Kidney epithelial cell (primary cell): ENCODE measurements around the gene KMT2B. TPM values are rescaled to one million over a fixed set of nuclear protein-coding genes. Genes with fewer than 3 reads are reported as not detected.

Experiments
- DNase-seq: peaks from one replicate; pipeline ENCODE4 v3.0.0-alpha.2; 2010; ENCODE audit warnings: low read depth
- H3K27me3 ChIP-seq: 2 replicates; pipeline ENCODE4 v1.6.0; 2011; ENCODE audit warnings: low read length; ENCODE audit not compliant: control insufficient read depth, insufficient read depth
- H3K36me3 ChIP-seq: 2 replicates; pipeline ENCODE4 v1.5.1; 2011; ENCODE audit warnings: low read length; ENCODE audit not compliant: control insufficient read depth, insufficient read depth
- H3K4me3 ChIP-seq: 2 replicates; pipeline ENCODE4 v1.5.1; 2011; ENCODE audit warnings: low read depth, mild to moderate bottlenecking, control low read depth, low read length
- total RNA-seq: library from RNA; depleted of rRNA; stranded (reverse); fragments of >200 nt; gene quantifications from 2 replicates; pipeline ENCODE4 v1.2.3, GENCODE V29; 2015
- TF ChIP-seq, protein P1 (sequence below): IDR thresholded peaks from 2 replicates; pipeline ENCODE4 v1.5.1; 2011; ENCODE audit warnings: mild to moderate bottlenecking, moderate library complexity, low read length, control low read depth, inconsistent platforms; ENCODE audit not compliant: insufficient read depth, poor library complexity, severe bottlenecking

The KMT2B gene
- total RNA-seq, 1 donor from 2014 or later = 18.4 TPM

DNA sequence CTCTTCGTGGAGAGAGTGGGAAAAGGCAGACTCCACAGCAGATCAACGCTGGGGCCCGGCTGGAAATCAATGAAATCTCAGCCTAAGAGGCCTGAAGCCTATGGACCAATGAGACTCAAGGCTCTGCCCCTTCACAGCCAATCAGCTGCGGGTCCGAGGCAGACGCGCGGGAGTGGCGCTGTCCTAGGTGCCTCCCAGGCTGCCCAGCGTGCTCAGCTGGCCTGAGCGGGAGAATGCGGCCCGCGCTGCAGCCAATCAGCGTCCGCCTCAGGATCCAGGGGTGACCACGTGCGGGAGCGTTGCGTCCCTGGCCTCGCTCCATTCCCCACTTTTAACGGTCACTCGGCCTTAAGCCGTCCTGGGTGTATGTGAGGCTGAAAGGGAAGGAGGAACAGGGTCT is 13.6 kb upstream of the KMT2B start, which contains the start of gene ZBTB32:
Gene ZBTB32 (plus strand): TSS at position 341 of the 400 bp plus-strand sequence. CDS start 10,069 bp downstream, outside the sequence.
- DNase-seq = no peak
- Histone ChIP-seq H3K27me3 (peaks cover 4% of the 10 kb centered on the region), H3K36me3 (no peaks in the 10 kb centered on the region), H3K4me3 (no peak within 1 kb of the TSS)
- TF ChIP-seq, protein P1, sequence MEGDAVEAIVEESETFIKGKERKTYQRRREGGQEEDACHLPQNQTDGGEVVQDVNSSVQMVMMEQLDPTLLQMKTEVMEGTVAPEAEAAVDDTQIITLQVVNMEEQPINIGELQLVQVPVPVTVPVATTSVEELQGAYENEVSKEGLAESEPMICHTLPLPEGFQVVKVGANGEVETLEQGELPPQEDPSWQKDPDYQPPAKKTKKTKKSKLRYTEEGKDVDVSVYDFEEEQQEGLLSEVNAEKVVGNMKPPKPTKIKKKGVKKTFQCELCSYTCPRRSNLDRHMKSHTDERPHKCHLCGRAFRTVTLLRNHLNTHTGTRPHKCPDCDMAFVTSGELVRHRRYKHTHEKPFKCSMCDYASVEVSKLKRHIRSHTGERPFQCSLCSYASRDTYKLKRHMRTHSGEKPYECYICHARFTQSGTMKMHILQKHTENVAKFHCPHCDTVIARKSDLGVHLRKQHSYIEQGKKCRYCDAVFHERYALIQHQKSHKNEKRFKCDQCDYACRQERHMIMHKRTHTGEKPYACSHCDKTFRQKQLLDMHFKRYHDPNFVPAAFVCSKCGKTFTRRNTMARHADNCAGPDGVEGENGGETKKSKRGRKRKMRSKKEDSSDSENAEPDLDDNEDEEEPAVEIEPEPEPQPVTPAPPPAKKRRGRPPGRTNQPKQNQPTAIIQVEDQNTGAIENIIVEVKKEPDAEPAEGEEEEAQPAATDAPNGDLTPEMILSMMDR = no peak

DNA sequence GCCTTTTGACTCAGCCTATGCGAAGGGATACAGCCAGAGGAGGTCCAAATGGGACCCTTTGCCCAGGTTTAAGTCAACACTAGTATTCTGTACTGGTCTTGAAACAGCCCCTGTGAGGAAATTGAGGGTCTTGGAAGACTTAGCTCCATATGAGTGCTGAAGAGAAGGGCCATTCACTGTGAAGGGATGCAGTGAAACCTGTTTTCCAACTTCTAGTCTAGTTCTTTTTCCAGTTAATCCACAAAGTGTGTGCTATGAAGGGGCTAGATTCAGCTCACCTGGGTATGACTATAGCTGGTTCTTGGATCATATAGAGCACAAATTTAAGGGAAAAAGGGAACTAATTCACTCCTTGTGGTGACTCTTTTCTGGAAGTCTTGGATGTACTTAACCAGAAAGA is 9.4 kb upstream of the KMT2B start:
- Histone ChIP-seq H3K36me3 (no peaks in the 10 kb centered on the region), H3K27me3 (peaks cover 4% of the 10 kb centered on the region), H3K4me3 (no peak overlapping the region)
- TF ChIP-seq, protein P1 = no peak
- no peak for DNase-seq

DNA sequence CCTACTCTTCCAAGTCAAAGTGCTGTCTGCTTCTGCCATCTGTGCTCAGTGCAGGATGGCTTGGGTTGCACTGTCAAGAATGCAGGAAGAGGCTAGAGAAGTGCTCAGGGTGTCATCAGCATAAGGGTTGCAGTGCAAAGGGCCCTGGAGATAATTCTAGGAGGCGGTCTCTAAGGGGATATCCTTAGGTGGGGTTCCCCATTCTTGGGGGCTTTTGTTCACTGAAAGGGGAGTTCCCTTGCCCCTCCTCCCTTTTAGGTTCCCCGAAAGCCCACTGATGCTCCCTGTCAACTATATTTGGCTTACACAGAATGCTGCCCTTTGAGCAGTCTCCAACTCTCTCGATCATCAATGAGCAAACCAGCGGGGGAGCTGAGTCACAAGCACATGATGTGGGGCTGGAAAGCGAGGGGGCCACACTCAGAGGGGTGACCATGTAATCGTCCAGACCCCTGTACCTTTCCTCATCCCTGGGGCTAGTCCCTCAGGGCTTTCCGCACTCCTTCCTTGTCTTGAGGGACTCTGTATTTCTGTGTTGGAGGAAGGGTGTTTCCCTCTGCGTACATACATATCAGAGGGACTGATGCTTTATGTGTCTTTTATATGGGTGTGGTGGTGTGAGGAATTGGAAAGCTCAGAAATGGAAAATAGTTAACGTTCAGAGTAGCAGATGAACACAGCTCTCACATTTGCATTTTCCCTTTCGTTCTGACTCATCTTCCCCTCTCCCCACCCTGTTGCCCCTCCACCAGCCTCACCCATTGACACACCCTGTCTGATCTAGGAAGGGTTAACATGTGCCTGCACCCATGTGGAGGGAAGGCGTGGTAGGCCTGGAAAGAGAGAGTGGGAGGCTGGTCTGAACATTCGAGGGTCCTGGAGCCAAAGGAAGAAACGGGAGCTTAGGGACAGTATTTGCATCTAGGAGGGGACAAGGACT is 6.7 kb upstream of the KMT2B start:
- TF ChIP-seq, protein P1 = no peak
- Histone ChIP-seq H3K27me3 (no peaks in the 10 kb centered on the region), H3K4me3 (no peak overlapping the region), H3K36me3 (no peaks in the 10 kb centered on the region)
- DNase-seq = no peak

DNA sequence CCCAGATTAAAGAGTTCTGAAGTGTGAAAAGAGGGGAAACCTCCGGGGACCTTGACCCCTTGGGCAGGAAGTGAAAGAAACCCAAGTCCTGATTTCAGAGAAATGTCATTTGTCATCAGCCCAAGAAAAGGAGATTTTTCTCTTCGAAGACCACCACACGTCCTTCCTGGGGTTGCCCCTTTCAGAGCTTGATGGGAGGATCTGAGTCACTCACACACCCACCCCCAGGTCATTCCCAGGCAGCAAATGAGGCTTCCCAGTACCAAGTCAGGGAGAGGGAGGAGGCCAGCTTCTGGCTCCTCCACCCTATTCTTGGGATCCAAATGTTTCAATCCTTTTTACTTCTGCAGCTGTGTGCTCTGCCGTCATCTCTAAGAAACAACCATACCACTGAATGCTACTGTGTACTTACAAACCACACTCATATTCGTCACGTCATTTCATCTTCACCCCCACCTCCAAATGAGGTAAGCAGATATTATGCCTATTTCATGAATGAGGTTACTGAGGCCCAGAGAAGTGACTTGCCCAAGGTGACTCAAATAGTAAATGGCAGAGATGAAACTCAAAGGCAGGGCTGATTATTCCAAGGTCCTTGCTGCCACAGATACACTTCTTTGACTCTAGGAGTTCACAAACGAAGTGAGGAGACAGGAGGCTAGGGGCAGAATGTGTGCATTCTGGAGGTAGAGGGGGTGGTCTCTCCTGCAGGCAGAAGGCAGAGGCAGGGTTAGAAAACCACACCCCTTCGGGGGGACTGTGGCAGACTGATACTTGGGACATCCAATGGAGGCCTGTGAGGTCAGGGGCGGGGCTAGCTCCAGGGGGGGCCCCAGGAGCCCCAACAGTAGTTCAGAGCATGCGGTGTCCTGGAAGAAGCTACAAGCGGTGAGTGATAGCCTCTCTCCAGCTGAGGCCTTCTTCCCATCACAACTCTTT is 5.0 kb upstream of the KMT2B start:
- no peak for DNase-seq
- H3K36me3 ChIP-seq = no peaks in the 10 kb centered on the region
- H3K27me3 ChIP-seq = no peaks in the 10 kb centered on the region
- no peak overlapping the region for H3K4me3 ChIP-seq
- TF ChIP-seq, protein P1 = no peak

DNA sequence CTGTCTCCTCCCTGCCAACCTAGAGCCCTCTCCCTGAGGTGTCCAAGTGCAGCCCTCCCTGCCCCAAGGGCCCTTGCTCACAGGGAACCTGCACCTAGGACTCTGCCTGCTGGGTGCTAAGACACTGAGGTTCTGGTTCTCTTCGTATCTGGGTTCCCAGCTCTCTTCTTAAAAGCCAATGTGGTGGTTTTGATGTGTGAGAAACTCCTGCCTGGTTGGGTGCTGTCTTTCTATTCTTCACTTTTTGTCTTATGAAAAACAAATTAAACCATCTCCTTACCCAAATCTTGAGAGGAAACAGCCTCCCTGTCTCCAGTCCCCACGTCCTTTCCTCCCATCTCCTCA is 4.3 kb upstream of the KMT2B start:
- TF ChIP-seq, protein P1 = no peak
- no peak for DNase-seq
- Histone ChIP-seq H3K4me3 (no peak overlapping the region), H3K27me3 (no peaks in the 10 kb centered on the region), H3K36me3 (no peaks in the 10 kb centered on the region)
